D721Med (cell line): ENCODE measurements around the gene ACER3.
A peak's percentile ranks its signal among the peaks of the same experiment; 100 is the strongest.
"Not testable (repeated sequence)": the region's sequence is repeated elsewhere in the genome, so short reads cannot be mapped to it uniquely, and the experiment has no call there.

Experiments
- DNase-seq: peaks from one replicate; pipeline ENCODE4 v3.0.0; 2011; ENCODE audit warnings: low spot score; ENCODE audit not compliant: insufficient read length
- FAIRE-seq: peaks from 2 replicates; lab custom pipeline; 2011; peaks lifted over from hg19 to GRCh38; lab: Jason Lieb, UNC
- CTCF ChIP-seq: IDR thresholded peaks from 2 replicates; pipeline ENCODE4 v1.5.1; 2012; ENCODE audit warnings: mild to moderate bottlenecking, control low read depth; ENCODE audit not compliant: insufficient read depth; ENCODE audit errors: missing control alignments

Gene ACER3

GRCh38 chr11:77047007-77047927 lies 186.5 kb downstream of the ACER3 start:
- no peak for FAIRE-seq
- no peak for DNase-seq
- peak; percentile 60 for TF ChIP-seq CTCF

GRCh38 chr11:77047928-77048446 lies 187.3 kb downstream of the ACER3 start:
- FAIRE-seq, DNase-seq: not testable (repeated sequence)

GRCh38 chr11:77049026-77049425 lies 188.3 kb downstream of the ACER3 start:
- TF ChIP-seq CTCF, result no peak

GRCh38 chr11:77051511-77051910 lies 190.8 kb downstream of the ACER3 start:
- FAIRE-seq (no peak), DNase-seq (no peak)
- no peak for TF ChIP-seq CTCF

More at GRCh38 chr11:77049026-77049425, 188.3 kb downstream of the ACER3 start:
- DNase-seq (no peak), FAIRE-seq (no peak)

GRCh38 chr11:77052518-77052917 lies 191.8 kb downstream of the ACER3 start:
- DNase-seq, result no peak
- no peak for FAIRE-seq
- no peak for TF ChIP-seq CTCF

GRCh38 chr11:77053217-77054015 lies 192.7 kb downstream of the ACER3 start:
- TF ChIP-seq CTCF, result no peak
- DNase-seq, result no peak
- no peak for FAIRE-seq

- FAIRE-seq (no peak), DNase-seq (no peak)
- TF ChIP-seq CTCF, result no peak
These were observed 193.4 kb downstream of the ACER3 start for GRCh38 chr11:77054084-77054483.
